HepG2 (cell line): ENCODE results near the gene DHX34. TPM values are rescaled to one million over a fixed set of nuclear protein-coding genes. Genes with fewer than 3 reads are reported as not detected.

Experiments used
- ATAC-seq: fragments of 200-7000 bp; cut with Tn5 transposase; 3 replicates; pipeline ENCODE4 v1.9.1; 2020; ENCODE audit warnings: mild to moderate bottlenecking, moderate library complexity
- BruUV-seq: library from RNA; stranded (reverse); fragments of 400-500 nt; replicated peaks from 2 replicates; lab custom pipeline; 2021; lab: Mats Ljungman, UMichigan
- CTCF ChIA-PET: fragments of 300-600 bp; formaldehyde crosslinking; extraction: SDS; loops from one replicate; lab custom pipeline; 2021; ENCODE audit warnings: low total read pairs, inconsistent platforms, low intra/inter-chr PET ratio; lab: Yijun Ruan, JAX
- POLR2A ChIA-PET: fragments of 350-600 bp; sonication (Branson Sonifier 250); formaldehyde crosslinking; loops from one replicate; lab custom pipeline; 2020; ENCODE audit warnings: antibody characterized with exemption, inconsistent platforms; lab: Yijun Ruan, JAX
- DNase-seq: peaks from one replicate; pipeline ENCODE4 v3.0.0-alpha.2; 2015; ENCODE audit warnings: low spot score
- FAIRE-seq: peaks from 3 replicates; lab custom pipeline; 2011; peaks lifted over from hg19 to GRCh38; lab: Jason Lieb, UNC
- H2AFZ ChIP-seq: one replicate; pipeline ENCODE4 v1.6.1; 2011; ENCODE audit warnings: low read length, inconsistent platforms
- H3K27ac ChIP-seq: fragments of 300-600 bp; 3 replicates; pipeline ENCODE4 v1.8.0; 2011; ENCODE audit warnings: mixed run types, mild to moderate bottlenecking, mixed read lengths, low read length, inconsistent platforms; ENCODE audit not compliant: insufficient read depth; ENCODE audit errors: extremely low read length
- H3K27me3 ChIP-seq, 2 experiments: fragments of 200-600 bp in 1 of 2; 2 replicates in 1 of 2; 3 replicates in 1 of 2; pipeline versions ENCODE4 v1.6.0 to v1.8.0; 2011; ENCODE audit warnings: low read length in 2 of 2, mild to moderate bottlenecking in 2 of 2, moderate library complexity in 2 of 2, inconsistent platforms in 1 of 2; ENCODE audit not compliant: insufficient read depth in 2 of 2, control insufficient read depth in 1 of 2
- H3K36me3 ChIP-seq, 2 experiments: fragments of 200-600 bp in 1 of 2; replicated peaks in 1 of 2; 2 replicates in 1 of 2; 3 replicates in 1 of 2; pipeline versions ENCODE4 v1.5.1 to v1.8.0; 2011; ENCODE audit warnings: low read length in 2 of 2, inconsistent platforms in 1 of 2; ENCODE audit not compliant: insufficient read depth in 2 of 2, control insufficient read depth in 1 of 2
- H3K4me1 ChIP-seq: 2 replicates; pipeline ENCODE4 v1.5.1; 2012; ENCODE audit warnings: low read length, inconsistent platforms; ENCODE audit not compliant: insufficient read depth
- H3K4me2 ChIP-seq: 2 replicates; pipeline ENCODE4 v1.6.0; 2011; ENCODE audit warnings: low read depth, low read length, inconsistent platforms
- H3K4me3 ChIP-seq, 3 experiments: fragments of 200-600 bp in 1 of 3; sonication (generic), shearing (Covaris generic) in 1 of 3; replicated peaks in 1 of 3; 2 replicates each; pipeline ENCODE4 v1.5.1; 2011 to 2016; ENCODE audit warnings: low read length in 3 of 3, inconsistent platforms in 2 of 3, low read depth in 2 of 3, mild to moderate bottlenecking in 2 of 3, control low read depth in 1 of 3, mixed read lengths in 1 of 3; ENCODE audit not compliant: insufficient read depth in 1 of 3
- H3K79me2 ChIP-seq: one replicate; pipeline ENCODE4 v1.6.1; 2011; ENCODE audit warnings: low read length, inconsistent platforms; ENCODE audit not compliant: insufficient read depth
- H3K9ac ChIP-seq: 2 replicates; pipeline ENCODE4 v1.6.0; 2011; ENCODE audit warnings: mild to moderate bottlenecking, low read depth, low read length, inconsistent platforms; ENCODE audit not compliant: insufficient read depth
- H3K9me3 ChIP-seq: 2 replicates; pipeline ENCODE4 v1.5.1; 2012; ENCODE audit warnings: mild to moderate bottlenecking, low read length
- H4K20me1 ChIP-seq: 2 replicates; pipeline ENCODE4 v1.6.0; 2011; ENCODE audit warnings: inconsistent platforms, mild to moderate bottlenecking, low read length, moderate library complexity; ENCODE audit not compliant: insufficient read depth
- CAMTA2 ChIP-seq: sonication (generic); formaldehyde crosslinking; IDR thresholded peaks from 2 replicates; pipeline ENCODE4 v1.4.0; 2020; ENCODE audit warnings: mild to moderate bottlenecking, missing genetic modification reagents, borderline replicate concordance
- CHD4 ChIP-seq: fragments of 200-600 bp; sonication (generic); IDR thresholded peaks from 2 replicates; pipeline ENCODE4 v1.7.0; 2017; ENCODE audit warnings: mild to moderate bottlenecking, low read length, borderline replicate concordance
- IRX3 ChIP-seq: sonication (generic); formaldehyde crosslinking; IDR thresholded peaks from 2 replicates; pipeline ENCODE4 v1.8.1; 2023; ENCODE audit warnings: mild to moderate bottlenecking, low read depth, missing genetic modification reagents, borderline replicate concordance
- MTF1 ChIP-seq: sonication (generic); formaldehyde crosslinking; IDR thresholded peaks from 2 replicates; pipeline ENCODE4 v1.5.0; 2020; ENCODE audit warnings: missing genetic modification reagents
- NFIC ChIP-seq: IDR thresholded peaks from 2 replicates; pipeline ENCODE4 v1.6.1; 2012; ENCODE audit warnings: mild to moderate bottlenecking, low read length, inconsistent platforms
- SRSF9 ChIP-seq: fragments of 200-400 bp; formaldehyde crosslinking; IDR thresholded peaks from 2 replicates; pipeline ENCODE4 v1.6.1; 2018; ENCODE audit warnings: borderline replicate concordance, mild to moderate bottlenecking, low read depth, low read length; ENCODE audit not compliant: insufficient read depth, poor library complexity, severe bottlenecking
- ZFYVE20 ChIP-seq: sonication (generic); formaldehyde crosslinking; IDR thresholded peaks from 2 replicates; pipeline ENCODE4 v1.8.0; 2023; ENCODE audit warnings: low read depth, mild to moderate bottlenecking, moderate library complexity, missing genetic modification reagents, borderline replicate concordance
- ZNF333 ChIP-seq: sonication (generic); formaldehyde crosslinking; IDR thresholded peaks from 2 replicates; pipeline ENCODE4 v1.4.0; 2020; ENCODE audit warnings: mild to moderate bottlenecking, missing genetic modification reagents, borderline replicate concordance
- ZNF816 ChIP-seq: sonication (generic); formaldehyde crosslinking; IDR thresholded peaks from 2 replicates; pipeline ENCODE4 v1.8.0; 2022; ENCODE audit warnings: missing genetic modification reagents, mild to moderate bottlenecking, borderline replicate concordance
- ZSCAN5A ChIP-seq: sonication (generic); formaldehyde crosslinking; IDR thresholded peaks from 2 replicates; pipeline ENCODE4 v1.8.0; 2022; ENCODE audit warnings: mild to moderate bottlenecking, missing genetic modification reagents, borderline replicate concordance
- WGBS: methylation state at CpG from one replicate; pipeline ENCODE4 v1.1.6; 2017; ENCODE audit warnings: low lambda C conversion rate; 5-methylcytosine and 5-hydroxymethylcytosine counted together
- in situ Hi-C: cut with HindIII; loops from 2 replicates; pipeline ENCODE4 v1.10.0; 2017; ENCODE audit warnings: low pct_unique_long_range_greater_than_20kb; ENCODE audit not compliant: extremely low pct_ligation_motif_present
- intact Hi-C: fragments of 100-400 bp; cut with micrococcal nuclease; formaldehyde crosslinking; loops from one replicate; pipeline ENCODE4 v1.10.0; 2022; ENCODE audit not compliant: unreplicated experiment
- polyA plus RNA-seq, 8 experiments: library from polyadenylated mRNA; depleted of rRNA in 3 of 8; stranded (reverse) in 7 of 8; unstranded in 1 of 8; fragments of >200 nt; fragmentation: Illumina TruSeq in 4 of 8; extraction: Trizol in 4 of 8; gene quantifications; 2 replicates each; pipeline versions ENCODE4 v1.2.1 to v1.2.3, GENCODE V29; 2011 to 2016; ENCODE audit warnings: low read depth in 4 of 8, missing spikeins in 1 of 8, mixed read lengths in 1 of 8; ENCODE audit not compliant: insufficient read depth in 1 of 8
- total RNA-seq, 5 experiments: library from RNA; depleted of rRNA; stranded (reverse); fragments of >200 nt; fragmentation: Illumina TruSeq; extraction: Trizol; gene quantifications; 2 replicates each; pipeline ENCODE4 v1.2.3, GENCODE V29; 2016; ENCODE audit warnings: low read depth in 1 of 5

DHX34 gene
- total and polyA plus RNA-seq, 2 of the 13 experiments (the other 11 are each of a cell fraction or from before 2014, with no cell fraction given), result 9.2 to 12.0 TPM

GRCh38 chr19:47415953-47416642, 67.0 kb downstream of the DHX34 start (continued):
- TF ChIP-seq ZFYVE20 (CRISPR knock-in tag) (no peak), CAMTA2 (CRISPR knock-in tag) (no peak), CHD4 (no peak), ZNF816 (CRISPR knock-in tag) (no peak), ZSCAN5A (CRISPR knock-in tag) (no peak), IRX3 (CRISPR knock-in tag) (no peak), NFIC (no peak)
- TF ChIP-seq, all 625 proteins: peak for 0

GRCh38 chr19:47416643-47416985, 67.5 kb downstream of the DHX34 start:
- in situ Hi-C loops, result loop anchor here (10.0 kb wide), 1 partner anchor 122 kb away; no protein-coding TSS in a partner anchor

More at GRCh38 chr19:47416643-47416985, 67.5 kb downstream of the DHX34 start:
- ChIA-PET CTCF (no interaction called here), POLR2A (no interaction called here)
- BruUV-seq, result no TSS peak
- H4K20me1 ChIP-seq, result peaks cover 8% of the 10 kb centered on the region; the same call in 1 of the 2 replicates
- H3K4me1 ChIP-seq, result peaks cover 5% of the 10 kb centered on the region; the same call in 1 of the 2 replicates
- H3K27ac ChIP-seq, result no peak overlapping the region
- no peak overlapping the region for H3K4me2 ChIP-seq
- ATAC-seq (no peak), DNase-seq (no peak), FAIRE-seq (no peak)
- no peaks in the 10 kb centered on the region for H3K79me2 ChIP-seq
- H3K4me3 ChIP-seq, result no peak overlapping the region
- H2AFZ ChIP-seq, result no peak overlapping the region
- peaks cover 9 to 80% of the 10 kb centered on the region in 2 experiments for H3K27me3 ChIP-seq
- no peaks in the 10 kb centered on the region for H3K9me3 ChIP-seq
- WGBS, result 21% methylated on average over 12 of the region's 12 CpGs
- intact Hi-C loops, result no loop called here
- TF ChIP-seq MTF1 (CRISPR knock-in tag) (no peak), ZNF333 (no peak), SRSF9 (no peak)
- no peaks in the 10 kb centered on the region for H3K36me3 ChIP-seq
- no peak overlapping the region for H3K9ac ChIP-seq
